Stimulated activated memory B cell treated with anti-CD40 and anti-IgM and Interleukin-4, amounts not matched to agents 10 μg/mL and 1 μg/mL and 100 μg/mL, for 72 hours (primary cell): ENCODE results near the gene COX11.

Experiments used
- ATAC-seq: fragments of 150-1000 bp; cut with Tn5 transposase; 2 replicates; pipeline ENCODE4 v1.10.0; 2021
- H3K27ac Mint-ChIP-seq: one replicate; pipeline ENCODE4 v1.8.0; 2022; ENCODE audit warnings: mild to moderate bottlenecking, mixed read lengths
- H3K27me3 Mint-ChIP-seq: one replicate; pipeline ENCODE4 v1.8.0; 2022; ENCODE audit warnings: mixed read lengths
- H3K36me3 Mint-ChIP-seq: one replicate; pipeline ENCODE4 v1.8.0; 2022; ENCODE audit warnings: mixed read lengths
- H3K4me1 Mint-ChIP-seq: one replicate; pipeline ENCODE4 v1.8.0; 2022; ENCODE audit warnings: mixed read lengths
- H3K4me3 Mint-ChIP-seq: one replicate; pipeline ENCODE4 v1.8.0; 2022; ENCODE audit warnings: mild to moderate bottlenecking, moderate library complexity, mixed read lengths
- H3K9me3 Mint-ChIP-seq: one replicate; pipeline ENCODE4 v1.8.0; 2022; ENCODE audit warnings: mixed read lengths

Gene COX11

DNA sequence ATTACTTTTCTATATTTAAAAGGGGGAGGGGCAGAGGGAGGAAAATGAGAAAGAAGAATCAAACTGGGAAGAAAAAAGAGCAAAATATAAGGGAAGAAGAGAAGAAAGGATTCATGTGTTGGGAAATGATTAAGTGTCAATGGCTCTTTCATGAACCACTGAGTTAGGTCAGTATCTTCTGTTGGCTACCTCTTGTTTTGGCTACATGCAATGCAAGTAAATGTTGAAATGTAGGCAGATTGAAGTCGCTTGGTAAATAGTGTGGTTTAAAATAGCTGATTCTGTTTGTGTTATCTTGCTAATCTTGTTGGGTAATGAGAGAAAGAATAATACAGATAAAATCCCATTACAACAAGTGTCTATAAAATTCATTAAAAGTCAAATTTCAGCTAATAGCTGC is 27.2 kb downstream of the COX11 start:
- Mint-ChIP-seq H3K36me3 (no peaks in the 10 kb centered on the region), H3K4me3 (no peak overlapping the region), H3K27ac (no peak overlapping the region), H3K9me3 (no peaks in the 10 kb centered on the region), H3K4me1 (no peaks in the 10 kb centered on the region), H3K27me3 (no peaks in the 10 kb centered on the region)
- no peak for ATAC-seq

- H3K9me3 Mint-ChIP-seq = no peaks in the 10 kb centered on the region
- no peaks in the 10 kb centered on the region for H3K36me3 Mint-ChIP-seq
- no peaks in the 10 kb centered on the region for H3K4me1 Mint-ChIP-seq
- H3K27ac Mint-ChIP-seq = no peak overlapping the region
- no peak overlapping the region for H3K4me3 Mint-ChIP-seq
- no peak for ATAC-seq
- H3K27me3 Mint-ChIP-seq = no peaks in the 10 kb centered on the region
These were observed 31.0 kb downstream of the COX11 start for GRCh38 chr17:54937426-54937825.

GRCh38 chr17:54937018-54937417 is 31.4 kb downstream of the COX11 start:
- no peak for ATAC-seq
- H3K36me3 Mint-ChIP-seq = no peaks in the 10 kb centered on the region
- H3K9me3 Mint-ChIP-seq = no peaks in the 10 kb centered on the region
- no peaks in the 10 kb centered on the region for H3K4me1 Mint-ChIP-seq
- no peak overlapping the region for H3K4me3 Mint-ChIP-seq
- no peak overlapping the region for H3K27ac Mint-ChIP-seq
- peaks cover 3% of the 10 kb centered on the region for H3K27me3 Mint-ChIP-seq

DNA sequence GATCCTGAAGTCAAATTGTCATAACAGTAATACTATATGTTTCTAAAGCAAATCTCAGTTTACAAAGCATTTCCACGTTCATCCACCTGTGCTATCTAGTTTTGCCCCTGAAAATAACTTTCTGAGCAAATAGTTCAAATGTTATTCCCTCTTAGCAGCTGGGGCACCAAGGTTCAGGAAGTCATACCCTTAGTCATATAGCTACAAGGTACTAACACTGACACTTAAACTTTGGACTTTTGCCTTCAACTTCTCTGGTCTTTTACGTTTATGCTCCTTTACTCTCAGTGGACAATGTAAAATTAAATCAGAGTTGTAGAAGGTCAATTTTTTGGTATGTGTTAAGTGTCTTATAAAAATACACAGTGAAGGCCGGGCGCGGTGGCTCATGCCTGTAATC is 33.0 kb downstream of the COX11 start:
- Mint-ChIP-seq H3K4me1 (no peaks in the 10 kb centered on the region), H3K36me3 (no peaks in the 10 kb centered on the region), H3K4me3 (no peak overlapping the region), H3K27ac (no peak overlapping the region), H3K27me3 (peaks cover 7% of the 10 kb centered on the region), H3K9me3 (no peaks in the 10 kb centered on the region)
- ATAC-seq = no peak

DNA sequence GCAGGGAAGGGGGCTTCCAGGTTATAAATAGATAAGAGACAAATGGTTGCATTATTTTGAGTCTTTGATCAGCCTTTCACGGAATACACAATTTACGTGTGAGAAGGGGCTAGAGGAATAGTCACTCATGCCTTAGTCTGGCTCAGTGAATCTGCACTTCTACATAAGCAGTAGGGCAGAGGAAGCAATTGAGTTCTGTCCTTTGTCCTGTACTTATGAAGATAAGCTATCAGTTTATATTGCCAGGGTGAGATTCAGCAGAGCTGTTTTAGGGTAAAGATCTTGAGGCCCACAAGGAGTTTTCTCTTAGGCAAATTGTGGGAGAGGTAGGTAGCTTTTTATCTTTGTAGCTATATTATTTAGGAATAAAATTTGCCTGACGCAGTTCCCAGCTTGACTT is 34.5 kb downstream of the COX11 start:
- H3K4me1 Mint-ChIP-seq = no peaks in the 10 kb centered on the region
- no peaks in the 10 kb centered on the region for H3K9me3 Mint-ChIP-seq
- H3K27ac Mint-ChIP-seq = no peak overlapping the region
- no peak overlapping the region for H3K4me3 Mint-ChIP-seq
- H3K27me3 Mint-ChIP-seq = peaks cover 7% of the 10 kb centered on the region
- H3K36me3 Mint-ChIP-seq = no peaks in the 10 kb centered on the region
- no peak for ATAC-seq

- Mint-ChIP-seq H3K9me3 (no peaks in the 10 kb centered on the region), H3K36me3 (no peaks in the 10 kb centered on the region), H3K27me3 (peaks cover 7% of the 10 kb centered on the region), H3K4me1 (no peaks in the 10 kb centered on the region), H3K4me3 (no peak overlapping the region), H3K27ac (no peak overlapping the region)
- no peak for ATAC-seq
These were observed 35.7 kb downstream of the COX11 start for GRCh38 chr17:54932711-54933110.

GRCh38 chr17:54927525-54927924 is 40.9 kb downstream of the COX11 start:
- Mint-ChIP-seq H3K9me3 (no peaks in the 10 kb centered on the region), H3K4me1 (no peaks in the 10 kb centered on the region), H3K4me3 (no peak overlapping the region), H3K27ac (no peak overlapping the region), H3K36me3 (no peaks in the 10 kb centered on the region), H3K27me3 (peaks cover 23% of the 10 kb centered on the region)
- ATAC-seq = no peak

GRCh38 chr17:54924405-54924804 is 44.0 kb downstream of the COX11 start:
- no peaks in the 10 kb centered on the region for H3K4me1 Mint-ChIP-seq
- H3K9me3 Mint-ChIP-seq = no peaks in the 10 kb centered on the region
- peaks cover 24% of the 10 kb centered on the region for H3K27me3 Mint-ChIP-seq
- ATAC-seq = no peak
- H3K36me3 Mint-ChIP-seq = no peaks in the 10 kb centered on the region
- no peak overlapping the region for H3K4me3 Mint-ChIP-seq
- H3K27ac Mint-ChIP-seq = no peak overlapping the region

GRCh38 chr17:54920819-54921218 is 47.6 kb downstream of the COX11 start:
- Mint-ChIP-seq H3K9me3 (peaks cover 13% of the 10 kb centered on the region), H3K36me3 (peaks cover 5% of the 10 kb centered on the region), H3K4me1 (no peaks in the 10 kb centered on the region), H3K4me3 (no peak overlapping the region), H3K27ac (no peak overlapping the region), H3K27me3 (peaks cover 24% of the 10 kb centered on the region)
- no peak for ATAC-seq

GRCh38 chr17:54919425-54919824 is 49.0 kb downstream of the COX11 start:
- Mint-ChIP-seq H3K4me1 (no peaks in the 10 kb centered on the region), H3K27ac (no peak overlapping the region), H3K36me3 (peaks cover 5% of the 10 kb centered on the region), H3K27me3 (peaks cover 14% of the 10 kb centered on the region), H3K4me3 (no peak overlapping the region), H3K9me3 (peaks cover 13% of the 10 kb centered on the region)
- ATAC-seq = no peak

GRCh38 chr17:54916721-54917120 is 51.7 kb downstream of the COX11 start:
- no peak overlapping the region for H3K4me3 Mint-ChIP-seq
- peaks cover 5% of the 10 kb centered on the region for H3K36me3 Mint-ChIP-seq
- ATAC-seq = no peak
- peaks cover 13% of the 10 kb centered on the region for H3K9me3 Mint-ChIP-seq
- H3K4me1 Mint-ChIP-seq = no peaks in the 10 kb centered on the region
- H3K27ac Mint-ChIP-seq = no peak overlapping the region
- H3K27me3 Mint-ChIP-seq = peaks cover 8% of the 10 kb centered on the region
